GM19395 (cell line): Measurements from ENCODE around the gene PHPT1.
"Not testable (repeated sequence)": the region's sequence is repeated elsewhere in the genome, so short reads cannot be mapped to it uniquely, and the experiment has no call there.

ENCODE experiments used
- ATAC-seq: cut with Tn5 transposase; IDR thresholded peaks from one replicate; pipeline ENCODE4 v1.9.1; 2021; ENCODE audit warnings: mild to moderate bottlenecking, moderate library complexity; ENCODE audit not compliant: unreplicated experiment

PHPT1 gene

DNA sequence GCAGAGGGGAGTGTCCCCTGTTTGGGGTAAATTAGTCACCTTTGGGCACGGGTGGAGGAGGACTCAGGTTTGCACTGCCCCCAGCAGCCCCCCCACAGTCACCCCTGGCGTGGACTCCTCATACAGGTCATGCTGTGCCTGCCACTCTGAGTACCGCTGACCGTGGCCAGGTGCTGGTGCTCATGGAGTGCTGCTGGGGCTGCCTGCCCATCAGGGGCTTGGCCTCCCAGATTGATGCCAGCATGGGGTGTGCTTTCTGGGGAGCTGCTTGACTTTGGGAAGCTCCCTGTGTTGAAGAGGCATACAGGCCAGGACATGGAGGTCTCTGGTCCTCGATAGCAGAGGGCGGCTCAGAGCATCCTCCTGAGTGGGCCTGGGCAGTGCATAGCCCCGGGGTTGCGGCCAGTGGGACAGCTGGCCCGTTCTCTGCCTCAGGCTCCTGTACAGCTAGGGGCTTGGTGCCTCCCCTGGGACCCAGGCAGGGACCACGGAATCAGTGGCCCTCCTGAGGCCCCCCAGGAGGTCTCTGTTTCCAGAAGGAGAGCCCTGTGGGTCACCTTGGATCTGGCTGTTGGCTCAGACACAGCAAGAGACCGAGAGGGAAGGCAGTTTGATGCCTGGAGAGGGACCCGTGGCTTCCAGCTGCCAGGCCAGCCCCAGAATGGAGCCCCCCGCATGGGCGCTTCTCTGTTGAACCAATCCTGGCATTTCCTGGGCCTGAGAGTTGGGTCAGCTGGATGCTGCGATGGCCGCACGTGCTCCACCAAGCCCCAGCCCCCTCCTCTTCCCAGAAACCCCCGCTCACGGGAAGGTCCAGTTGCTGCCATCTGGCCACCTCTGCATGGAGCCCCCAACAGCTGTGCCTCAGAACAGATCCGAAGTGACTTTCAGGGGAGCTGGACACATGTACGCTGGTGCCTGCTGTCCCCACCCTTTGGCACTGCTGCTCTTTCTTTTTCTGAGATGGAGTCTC lies 13.0 kb upstream of the PHPT1 start:
- no peak for ATAC-seq

DNA sequence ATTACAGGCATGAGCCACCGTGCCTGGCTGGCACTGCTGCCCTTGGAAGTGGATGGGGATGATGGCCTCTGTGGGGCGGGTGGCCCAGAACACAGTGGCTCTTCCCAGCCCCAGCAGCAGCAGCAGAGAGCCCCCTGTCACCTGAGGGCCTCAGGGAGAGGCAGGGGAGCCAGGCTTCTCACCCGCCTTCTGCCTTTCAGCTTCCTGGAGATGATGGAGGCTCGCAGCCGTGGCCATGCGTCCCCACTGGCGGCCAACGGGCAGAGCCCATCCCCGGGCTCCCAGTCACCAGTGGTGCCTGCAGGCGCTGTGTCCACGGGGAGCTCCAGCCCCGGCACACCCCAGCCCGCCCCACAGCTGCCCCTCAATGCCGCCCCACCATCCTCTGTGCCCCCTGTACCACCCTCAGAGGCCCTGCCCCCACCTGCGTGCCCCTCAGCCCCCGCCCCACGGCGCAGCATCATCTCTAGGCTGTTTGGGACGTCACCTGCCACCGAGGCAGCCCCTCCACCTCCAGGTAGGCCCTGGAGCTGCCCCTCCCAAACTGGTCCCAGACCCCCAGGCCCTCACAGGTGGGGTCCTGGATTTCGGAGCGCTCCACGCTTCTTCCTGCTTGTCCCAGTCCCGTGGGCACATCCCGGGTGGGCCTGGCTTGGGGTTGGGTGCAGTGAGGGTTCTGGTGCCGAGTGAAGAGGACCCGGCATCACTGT lies 11.9 kb upstream of the PHPT1 start:
- no peak for ATAC-seq

DNA sequence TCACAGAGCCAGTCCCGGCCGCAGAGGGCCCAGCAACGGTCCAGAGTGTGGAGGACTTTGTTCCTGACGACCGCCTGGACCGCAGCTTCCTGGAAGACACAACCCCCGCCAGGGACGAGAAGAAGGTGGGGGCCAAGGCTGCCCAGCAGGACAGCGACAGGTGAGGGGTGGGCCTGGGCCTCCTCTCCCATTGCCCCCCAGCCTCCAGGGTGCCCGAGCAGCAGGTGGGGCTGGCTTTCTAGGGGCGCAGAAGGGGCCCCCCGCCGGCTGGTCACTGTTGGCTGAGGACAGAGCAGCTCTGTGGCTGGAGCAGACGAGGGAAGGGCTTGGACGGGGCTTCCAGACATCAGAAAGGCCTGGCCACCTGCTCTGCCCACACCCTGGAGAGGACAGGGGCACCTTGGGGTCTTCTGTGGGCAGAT lies 11.3 kb upstream of the PHPT1 start:
- not testable (repeated sequence) for ATAC-seq

DNA sequence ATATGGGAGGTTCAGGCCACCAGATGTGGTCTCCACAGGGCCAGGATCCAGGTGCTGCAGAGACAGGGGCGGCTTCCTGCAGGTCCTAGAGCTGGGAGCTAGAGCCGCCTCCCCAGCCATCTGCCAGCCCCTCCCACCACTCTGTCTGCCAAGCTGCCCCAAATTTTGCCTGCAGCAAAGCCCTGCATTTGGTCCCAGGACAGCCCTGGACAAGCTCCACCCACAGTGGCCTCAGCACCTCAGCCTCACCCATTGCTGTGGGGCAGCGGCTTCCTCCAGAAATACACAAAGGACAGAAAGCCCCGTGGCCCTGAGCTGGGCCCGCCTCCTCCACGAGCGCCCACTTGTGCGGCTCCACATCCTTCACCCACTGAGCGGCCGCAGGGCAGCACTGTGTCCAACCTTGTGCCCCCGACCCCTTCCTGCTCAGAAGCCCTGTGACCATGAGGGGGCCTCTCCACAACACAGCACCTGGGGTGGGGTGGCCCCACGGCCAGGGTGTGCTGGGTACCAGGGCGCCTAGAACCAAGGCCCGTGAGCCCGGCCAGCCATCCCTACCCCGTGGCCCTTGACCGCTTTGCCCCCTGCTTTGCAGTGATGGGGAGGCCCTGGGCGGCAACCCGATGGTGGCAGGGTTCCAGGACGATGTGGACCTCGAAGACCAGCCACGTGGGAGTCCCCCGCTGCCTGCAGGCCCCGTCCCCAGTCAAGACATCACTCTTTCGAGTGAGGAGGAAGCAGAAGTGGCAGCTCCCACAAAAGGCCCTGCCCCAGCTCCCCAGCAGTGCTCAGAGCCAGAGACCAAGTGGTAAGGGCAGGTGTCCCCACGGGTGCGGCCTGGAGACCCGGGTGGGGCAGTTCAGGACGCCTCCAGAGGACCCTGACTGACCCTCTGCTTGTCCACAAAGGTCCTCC lies 10.6 kb upstream of the PHPT1 start:
- no peak for ATAC-seq

DNA sequence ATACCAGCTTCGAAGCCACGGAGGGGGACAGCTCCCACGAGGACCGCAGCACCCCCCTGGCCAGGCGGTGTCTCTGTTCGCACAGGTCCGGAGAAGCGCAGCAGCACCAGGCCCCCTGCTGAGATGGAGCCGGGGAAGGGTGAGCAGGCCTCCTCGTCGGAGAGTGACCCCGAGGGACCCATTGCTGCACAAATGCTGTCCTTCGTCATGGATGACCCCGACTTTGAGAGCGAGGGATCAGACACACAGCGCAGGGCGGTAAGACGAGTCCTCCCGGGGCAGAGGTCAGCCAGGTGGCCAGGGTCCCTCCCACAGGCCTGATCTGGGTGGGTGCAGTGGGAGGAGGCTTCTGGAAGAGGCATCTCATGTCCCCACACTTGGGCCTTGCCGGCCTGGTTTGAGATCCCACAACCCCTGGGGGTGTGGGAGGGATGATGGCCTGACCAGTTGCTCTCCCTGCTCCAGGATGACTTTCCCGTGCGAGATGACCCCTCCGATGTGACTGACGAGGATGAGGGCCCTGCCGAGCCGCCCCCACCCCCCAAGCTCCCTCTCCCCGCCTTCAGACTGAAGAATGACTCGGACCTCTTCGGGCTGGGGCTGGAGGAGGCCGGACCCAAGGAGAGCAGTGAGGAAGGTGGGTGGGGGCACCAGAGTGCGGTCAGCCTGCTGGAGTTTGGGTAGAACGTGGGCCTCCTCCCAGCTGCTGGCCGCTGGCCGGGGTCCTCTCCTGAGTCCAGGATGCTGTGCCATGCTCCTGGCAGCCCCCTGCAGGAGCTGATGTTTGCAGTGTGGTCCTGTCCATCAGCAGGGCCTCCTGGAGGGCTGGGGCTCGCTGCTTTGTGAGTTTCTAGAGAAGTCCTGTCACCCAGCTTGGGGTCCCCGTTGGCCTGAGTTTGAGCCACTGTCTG lies 9.7 kb upstream of the PHPT1 start:
- no peak for ATAC-seq

DNA sequence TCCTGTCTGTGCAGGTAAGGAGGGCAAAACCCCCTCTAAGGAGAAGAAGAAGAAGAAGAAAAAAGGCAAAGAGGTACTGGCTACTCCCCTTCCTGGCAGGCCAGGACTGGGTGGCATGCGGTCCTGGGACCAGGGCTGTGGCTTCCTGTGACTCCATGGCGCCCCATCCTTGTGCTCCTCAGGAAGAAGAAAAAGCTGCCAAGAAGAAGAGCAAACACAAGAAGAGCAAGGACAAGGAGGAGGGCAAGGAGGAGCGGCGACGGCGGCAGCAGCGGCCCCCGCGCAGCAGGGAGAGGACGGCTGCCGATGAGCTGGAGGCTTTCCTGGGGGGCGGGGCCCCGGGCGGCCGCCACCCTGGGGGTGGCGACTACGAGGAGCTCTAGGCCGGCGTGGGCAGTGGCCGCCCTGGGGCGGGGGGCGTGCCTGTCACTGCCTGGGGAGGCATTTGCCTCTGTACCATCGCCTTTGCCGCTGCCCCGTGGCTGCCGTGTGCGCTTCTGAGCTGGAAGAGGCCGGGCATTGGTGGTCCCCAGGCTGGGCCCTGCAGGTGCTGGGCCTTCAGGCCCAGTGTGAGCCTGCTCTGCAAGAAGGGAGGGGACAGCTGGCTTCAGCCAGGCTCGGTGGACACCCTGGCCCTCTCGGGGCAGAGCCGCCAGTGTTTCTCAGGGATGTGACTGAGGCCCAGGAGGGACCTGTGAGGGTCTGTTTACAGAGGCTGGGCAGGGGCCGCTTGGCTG lies 8.9 kb upstream of the PHPT1 start:
- ATAC-seq: no peak

DNA sequence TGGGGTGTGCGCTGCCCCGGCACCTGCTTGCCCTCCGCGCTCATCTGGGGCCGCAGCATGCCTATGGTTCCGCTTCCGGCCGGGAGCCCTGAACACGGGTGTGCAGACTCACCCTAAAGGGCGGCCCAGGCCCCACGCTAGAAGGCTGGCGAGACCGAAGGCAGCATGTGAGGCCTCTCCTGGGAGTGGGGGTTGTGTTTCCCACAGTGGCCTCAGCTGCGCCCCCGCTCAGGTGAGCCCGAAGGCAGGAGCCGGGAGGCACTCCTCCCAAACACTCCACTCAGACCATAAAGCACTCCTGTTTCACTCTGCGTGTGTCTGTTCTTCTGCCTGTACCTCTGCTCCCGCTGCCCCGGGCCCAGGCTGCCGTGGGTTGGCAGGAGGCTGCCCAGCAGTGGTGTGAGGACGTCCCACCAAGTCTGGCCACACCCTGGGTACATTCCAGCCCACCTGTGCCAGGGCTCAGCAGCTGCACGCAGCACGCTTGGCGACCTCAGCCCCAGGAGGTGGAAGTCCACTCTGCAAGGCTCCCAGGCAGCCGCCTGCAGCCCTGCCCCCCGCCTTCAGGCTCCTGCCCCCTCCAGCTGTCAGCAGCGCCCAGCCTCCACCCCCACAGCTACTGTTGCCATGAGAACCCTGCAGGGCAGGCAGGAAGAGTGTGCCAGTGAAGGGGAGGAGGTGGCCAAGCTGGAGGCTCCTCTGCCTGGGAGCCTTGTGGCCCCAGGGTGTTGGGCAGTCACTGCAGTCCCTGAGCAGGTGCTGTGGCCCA lies 8.1 kb upstream of the PHPT1 start:
- ATAC-seq: no peak

DNA sequence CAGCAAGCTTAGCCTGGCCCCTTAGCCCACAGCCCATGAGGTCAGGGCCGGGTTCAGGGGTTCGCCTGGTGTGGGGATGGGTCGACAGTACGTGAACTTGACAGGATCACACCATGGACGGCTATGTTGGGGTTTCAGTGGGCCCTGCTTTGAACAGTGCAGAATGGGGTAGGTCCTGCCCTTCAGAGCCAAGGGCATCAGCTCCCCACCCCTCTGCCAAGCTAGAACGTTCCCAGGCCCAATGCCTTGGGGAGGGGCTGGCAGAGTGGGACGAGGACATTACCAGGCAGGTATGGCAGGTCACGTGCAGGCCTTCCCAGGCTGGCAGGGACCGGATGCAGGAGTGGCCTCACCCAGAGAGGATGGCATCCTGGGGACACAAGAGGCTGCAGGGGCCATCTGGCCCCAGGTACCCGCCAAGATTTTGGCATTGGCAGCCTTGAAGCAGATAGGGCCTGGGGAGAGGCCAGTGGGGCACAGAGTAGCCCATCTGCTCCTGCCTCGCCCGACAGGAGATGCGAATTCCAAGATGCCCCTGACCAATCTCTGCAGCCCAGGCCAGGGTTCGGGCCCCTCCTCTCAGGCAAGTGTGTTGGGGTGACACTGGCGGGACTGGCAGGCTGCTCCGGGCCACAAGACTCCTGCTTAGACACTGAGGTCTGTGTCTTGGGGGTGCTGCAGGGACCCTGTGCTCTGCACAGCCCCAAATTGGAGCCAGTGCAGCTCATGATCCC lies 7.4 kb upstream of the PHPT1 start:
- not testable (repeated sequence) for ATAC-seq

DNA sequence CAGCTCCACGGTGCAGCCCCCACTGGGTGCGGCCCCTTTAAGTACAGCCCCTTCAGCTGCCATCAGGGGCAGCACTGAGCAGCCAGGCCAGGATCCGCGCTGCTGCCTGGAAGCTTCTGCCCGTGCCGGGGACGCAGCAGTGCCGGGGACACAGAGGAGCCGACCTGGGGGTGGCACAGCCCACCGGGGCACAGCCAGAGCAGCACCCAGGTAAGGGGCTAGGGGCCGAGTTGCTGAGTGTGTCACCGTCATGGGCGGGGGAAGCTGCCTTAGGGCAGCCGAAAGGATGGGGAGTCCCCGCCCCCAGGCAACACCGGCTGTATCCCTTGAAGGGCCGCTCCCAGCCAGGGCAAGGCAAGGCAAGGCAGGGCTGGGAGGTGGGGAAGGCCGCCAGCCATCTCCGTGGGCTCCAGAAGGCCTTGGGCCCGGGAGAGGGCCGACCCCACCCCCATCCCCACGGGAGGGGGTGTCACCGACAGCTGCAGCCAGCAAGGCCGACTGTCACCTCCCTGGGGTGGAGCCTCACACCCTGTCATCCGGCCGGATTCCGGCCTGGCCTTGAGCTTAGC lies 6.7 kb upstream of the PHPT1 start, which contains the start of gene AJM1:
Gene AJM1 (plus strand): TSS at position 99 of the 569 bp plus-strand sequence. CDS start 1,937 bp downstream, outside the sequence.
- peak; percentile 71 for ATAC-seq

DNA sequence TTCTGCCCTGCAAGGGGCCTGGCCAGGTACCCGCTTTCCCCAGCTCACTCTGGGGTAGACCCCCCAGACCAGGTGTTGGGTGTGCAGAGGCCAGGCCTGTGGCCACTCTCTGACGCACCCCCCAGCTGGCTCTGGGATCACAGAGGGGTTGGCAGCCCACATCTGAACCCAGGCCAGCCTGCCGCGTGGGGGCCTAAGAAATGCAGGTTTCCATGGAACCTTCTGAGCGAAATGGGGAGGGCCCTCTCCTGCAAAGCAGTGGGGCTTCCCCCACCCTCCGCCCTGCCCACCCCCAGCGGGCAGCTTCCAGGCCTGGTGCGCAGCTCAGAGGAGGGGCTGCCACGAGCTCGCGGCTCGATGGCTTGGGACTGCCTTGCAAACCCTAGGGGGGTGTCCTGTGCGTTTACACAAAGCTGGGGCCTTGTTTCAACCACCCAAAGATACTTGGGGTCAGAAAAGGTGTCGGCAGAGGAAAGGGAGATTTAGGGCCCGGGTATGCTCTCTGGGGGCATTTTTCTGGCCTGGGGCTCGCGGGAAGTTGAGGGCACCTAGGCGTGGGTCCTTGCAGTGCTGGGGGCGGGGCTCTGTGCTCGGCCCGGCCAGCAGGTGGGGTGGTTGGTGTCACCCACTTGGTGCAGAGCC lies 5.9 kb upstream of the PHPT1 start:
- ATAC-seq: not testable (repeated sequence)

DNA sequence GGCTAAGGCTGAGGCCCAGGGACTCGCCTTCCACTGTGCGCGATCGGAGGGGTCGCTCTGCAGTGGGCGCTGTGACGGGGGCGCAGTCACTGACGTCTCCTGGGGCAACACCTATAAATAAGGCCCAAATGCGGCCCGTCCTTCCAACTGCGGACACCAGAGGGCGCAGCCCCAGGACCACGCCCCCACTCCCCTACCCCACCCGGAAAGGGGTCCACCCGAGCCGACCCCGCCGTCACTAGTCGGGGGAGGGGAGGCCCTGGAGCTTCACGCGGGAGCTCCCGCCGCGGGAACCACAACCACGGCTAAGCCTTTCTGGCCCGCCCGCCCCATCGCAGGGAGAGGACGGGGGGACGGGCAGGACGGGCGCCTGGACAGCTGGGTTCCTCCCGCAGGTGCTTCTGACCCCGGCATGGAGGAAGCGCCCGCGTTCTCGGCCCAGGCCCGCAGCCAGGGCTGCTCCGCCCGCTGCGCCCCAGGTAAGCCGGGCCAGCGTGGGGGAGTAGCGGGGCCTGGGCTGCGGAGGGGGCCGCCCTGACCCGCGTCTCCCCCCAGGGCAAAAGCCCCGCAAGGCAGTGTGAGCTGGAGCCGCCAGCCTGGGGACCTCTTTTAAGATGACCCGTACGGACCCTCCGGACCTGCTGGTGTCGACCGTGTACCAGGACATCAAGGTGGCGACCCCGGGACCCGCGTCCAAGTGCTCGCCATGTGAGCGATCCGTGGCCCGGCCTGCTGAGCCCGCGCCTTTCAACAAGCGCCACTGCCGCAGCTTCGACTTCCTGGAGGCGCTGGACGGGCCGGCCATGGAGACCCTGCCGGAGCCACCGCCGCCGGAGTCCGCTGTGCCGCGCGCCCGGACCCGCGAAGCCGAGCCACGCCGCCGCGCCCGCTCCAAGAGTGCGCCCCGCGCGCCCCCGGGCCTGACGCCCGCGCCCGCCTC lies 5.1 kb upstream of the PHPT1 start:
- ATAC-seq: not testable (repeated sequence)

DNA sequence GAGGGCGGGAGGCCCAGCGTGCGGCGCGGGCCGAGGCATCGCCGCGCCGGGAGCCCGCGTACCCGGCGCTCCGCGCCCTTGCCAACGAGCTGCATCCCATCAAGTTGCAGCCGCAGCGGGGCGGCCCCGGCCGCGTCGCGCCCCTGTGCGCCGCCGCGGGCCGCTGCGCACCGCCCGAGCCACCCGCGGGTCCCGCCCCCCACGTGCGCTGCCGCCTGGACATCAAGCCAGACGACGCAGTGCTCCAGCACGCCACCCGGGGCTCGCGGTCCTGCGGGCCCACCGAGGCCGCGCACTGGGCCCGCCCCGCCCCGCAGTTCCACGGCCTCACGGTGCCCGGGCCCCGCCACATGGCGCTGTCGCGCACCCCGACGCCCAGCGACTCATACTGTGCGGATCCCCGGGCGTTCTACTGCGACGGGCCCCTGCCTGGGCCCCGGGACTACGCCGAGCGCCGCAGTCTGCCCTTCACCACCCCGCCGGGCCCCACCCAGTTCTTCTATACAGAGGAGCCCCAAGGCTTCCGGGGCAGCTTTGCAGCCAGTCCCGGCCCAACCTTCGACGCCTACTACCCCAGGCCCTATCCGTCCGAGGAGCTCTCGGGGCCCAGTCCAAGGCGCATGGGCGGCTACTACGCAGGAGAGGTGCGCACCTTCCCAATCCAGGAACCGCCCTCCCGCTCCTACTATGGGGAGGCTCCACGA lies 4.3 kb upstream of the PHPT1 start:
- no peak for ATAC-seq

DNA sequence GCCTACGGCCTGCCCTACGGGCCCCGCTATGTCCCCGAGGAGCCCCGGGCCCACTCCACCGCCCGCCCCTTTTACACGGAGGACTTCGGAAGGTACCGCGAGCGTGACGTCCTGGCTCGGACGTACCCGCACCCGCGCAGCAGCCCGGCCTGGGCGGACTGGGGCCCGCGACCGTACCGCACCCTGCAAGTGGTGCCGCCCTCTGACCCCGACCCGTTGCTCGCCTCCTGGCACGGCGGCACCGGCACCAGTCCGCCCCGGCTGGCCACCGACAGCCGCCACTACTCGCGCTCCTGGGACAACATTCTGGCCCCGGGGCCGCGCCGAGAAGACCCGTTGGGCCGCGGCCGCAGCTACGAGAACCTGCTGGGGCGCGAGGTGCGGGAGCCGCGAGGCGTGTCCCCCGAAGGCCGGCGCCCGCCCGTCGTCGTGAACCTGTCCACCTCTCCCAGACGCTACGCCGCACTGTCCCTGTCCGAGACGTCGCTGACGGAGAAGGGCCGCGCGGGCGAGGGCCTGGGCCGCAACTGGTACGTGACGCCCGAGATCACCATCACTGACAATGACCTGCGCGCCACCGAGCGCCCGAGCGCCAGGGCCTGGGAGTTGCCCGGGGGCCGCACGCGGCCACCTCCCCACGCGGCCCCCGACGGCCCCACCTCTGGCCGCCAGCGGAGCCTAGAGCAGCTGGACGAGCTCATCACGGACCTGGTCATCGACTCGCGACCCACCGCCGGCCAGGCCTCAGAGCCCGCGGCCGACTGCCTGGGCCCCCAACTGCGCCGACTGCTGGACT lies 3.5 kb upstream of the PHPT1 start:
- ATAC-seq: no peak

DNA sequence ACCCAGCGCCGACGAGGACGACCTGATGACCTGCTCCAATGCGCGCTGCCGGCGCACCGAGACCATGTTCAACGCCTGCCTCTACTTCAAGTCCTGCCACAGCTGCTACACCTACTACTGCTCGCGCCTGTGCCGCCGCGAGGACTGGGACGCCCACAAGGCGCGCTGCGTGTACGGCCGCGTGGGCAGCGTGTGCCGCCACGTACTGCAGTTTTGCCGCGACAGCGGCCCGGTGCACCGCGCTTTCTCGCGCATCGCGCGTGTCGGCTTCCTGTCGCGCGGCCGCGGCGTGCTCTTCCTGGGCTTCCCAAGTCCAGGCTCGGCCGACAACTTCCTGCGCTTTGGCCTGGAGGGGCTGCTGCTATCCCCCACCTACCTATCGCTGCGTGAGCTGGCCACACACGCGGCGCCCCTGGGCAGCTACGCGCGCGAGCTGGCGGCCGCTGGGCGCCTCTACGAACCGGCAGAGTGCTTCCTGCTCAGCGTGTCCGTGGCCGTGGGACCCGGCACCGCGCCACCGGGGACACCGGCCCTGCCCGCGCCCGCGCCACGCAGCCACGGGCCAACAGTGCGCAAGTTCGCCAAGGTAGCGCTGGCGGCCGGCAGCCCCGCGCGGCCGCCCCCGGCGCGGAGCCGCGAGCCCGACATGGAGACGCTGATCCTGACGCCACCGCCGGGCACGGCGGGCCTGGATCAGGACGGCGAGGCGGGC lies 2.7 kb upstream of the PHPT1 start:
- no peak for ATAC-seq
